Colon (tissue), 2 donors: ENCODE results near the gene TMTC1.

Experiments used
- FAIRE-seq: peaks from 2 replicates; lab custom pipeline; 2012; peaks lifted over from hg19 to GRCh38; lab: Jason Lieb, UNC
- donor health status: control.
- donor health status: control.

Gene TMTC1

GRCh38 chr12:29612912-29613311, 170.8 kb downstream of the TMTC1 start:
- no peak for FAIRE-seq

- no peak for FAIRE-seq
Measured at GRCh38 chr12:29611906-29612305, 171.8 kb downstream of the TMTC1 start.

GRCh38 chr12:29610473-29611170, 173.1 kb downstream of the TMTC1 start:
- FAIRE-seq, result no peak

- no peak for FAIRE-seq
Measured at GRCh38 chr12:29609431-29610215, 174.1 kb downstream of the TMTC1 start.

GRCh38 chr12:29608581-29608980, 175.2 kb downstream of the TMTC1 start:
- FAIRE-seq, result no peak

GRCh38 chr12:29599381-29599780, 184.4 kb downstream of the TMTC1 start:
- FAIRE-seq, result no peak

GRCh38 chr12:29595071-29595755, 188.5 kb downstream of the TMTC1 start:
- no peak for FAIRE-seq

- FAIRE-seq, result no peak
Measured at GRCh38 chr12:29593001-29593400, 190.7 kb downstream of the TMTC1 start.

- FAIRE-seq, result no peak
Measured at GRCh38 chr12:29591140-29592020, 192.4 kb downstream of the TMTC1 start.

- no peak for FAIRE-seq
Measured at GRCh38 chr12:29589851-29590250, 193.9 kb downstream of the TMTC1 start.

GRCh38 chr12:29589286-29589820, 194.4 kb downstream of the TMTC1 start:
- no peak for FAIRE-seq

GRCh38 chr12:29582677-29583272, 201.0 kb downstream of the TMTC1 start:
- no peak for FAIRE-seq

GRCh38 chr12:29582146-29582545, 201.6 kb downstream of the TMTC1 start:
- FAIRE-seq, result no peak

- no peak for FAIRE-seq
Measured at GRCh38 chr12:29581631-29582030, 202.1 kb downstream of the TMTC1 start.

GRCh38 chr12:29580971-29581370, 202.8 kb downstream of the TMTC1 start:
- FAIRE-seq, result no peak

- no peak for FAIRE-seq
Measured at GRCh38 chr12:29578731-29579130, 205.0 kb downstream of the TMTC1 start.

GRCh38 chr12:29578070-29578469, 205.7 kb downstream of the TMTC1 start:
- FAIRE-seq, result no peak

- no peak for FAIRE-seq
Measured at GRCh38 chr12:29574500-29574899, 209.2 kb downstream of the TMTC1 start.

GRCh38 chr12:29572938-29573337, 210.8 kb downstream of the TMTC1 start:
- FAIRE-seq, result no peak

GRCh38 chr12:29572464-29572863, 211.3 kb downstream of the TMTC1 start:
- FAIRE-seq, result no peak

- no peak for FAIRE-seq
Measured at GRCh38 chr12:29569132-29569757, 214.5 kb downstream of the TMTC1 start.
